C1 segment of cervical spinal cord (tissue), 14 donors: Measurements from ENCODE around the gene COG1.
A peak's percentile ranks its signal among the peaks of the same experiment; 100 is the strongest.

ENCODE experiments used
- DNase-seq, 14 donors: peaks; one replicate each; lab custom pipeline; 2025; lab: John Stamatoyannopoulos, UW

The COG1 gene

GRCh38 chr17:73228748-73229236, 35.9 kb downstream of the COG1 start:
- DNase-seq = peak in 3 of 14 donors; percentile 12 to 32 (median 18)

- DNase-seq = no peak
Measured at GRCh38 chr17:73230088-73230487, 37.2 kb downstream of the COG1 start.

GRCh38 chr17:73231395-73231794, 38.5 kb downstream of the COG1 start:
- DNase-seq = peak in 5 of 14 donors; percentile 21 to 54 (median 38)

GRCh38 chr17:73231841-73232586, 39.2 kb downstream of the COG1 start:
- DNase-seq = peak in 13 of 14 donors; percentile 86 to 97 (median 92)

GRCh38 chr17:73232587-73233373, 39.9 kb downstream of the COG1 start:
- DNase-seq = peak in 4 of 14 donors; percentile 23 to 53 (median 44)

GRCh38 chr17:73234736-73235135, 41.9 kb downstream of the COG1 start:
- DNase-seq = no peak

- no peak for DNase-seq
Measured at GRCh38 chr17:73237714-73238113, 44.9 kb downstream of the COG1 start.

- no peak for DNase-seq
Measured at GRCh38 chr17:73240561-73240960, 47.7 kb downstream of the COG1 start.

GRCh38 chr17:73247726-73248125, 54.9 kb downstream of the COG1 start:
- no peak for DNase-seq

GRCh38 chr17:73248532-73248931, 55.7 kb downstream of the COG1 start:
- no peak for DNase-seq

GRCh38 chr17:73249700-73250099, 56.8 kb downstream of the COG1 start:
- no peak for DNase-seq

- no peak for DNase-seq
Measured at GRCh38 chr17:73250851-73251640, 58.2 kb downstream of the COG1 start.

- DNase-seq = no peak
Measured at GRCh38 chr17:73251871-73252270, 59.0 kb downstream of the COG1 start.

GRCh38 chr17:73255671-73256181, 62.9 kb downstream of the COG1 start:
- DNase-seq = peak in 9 of 14 donors; percentile 20 to 67 (median 35)

GRCh38 chr17:73256220-73256619, 63.4 kb downstream of the COG1 start:
- DNase-seq = no peak

GRCh38 chr17:73257516-73257915, 64.7 kb downstream of the COG1 start:
- DNase-seq = no peak
